ENCODE measurements around the gene CLK3.

GRCh38 chr15:74619916-74620635, 4.4 kb downstream of the CLK3 start:
- TF ChIP-seq CTCF (conservative IDR thresholded peaks at IDR 0.05; ENCODE audit: low read length) (no peak), EZH2phosphoT487 (IDR thresholded peaks at IDR 0.05; ENCODE audit: borderline replicate concordance, low read depth, low read length) (no peak)

Measured in OCI-LY7 (cell line).